GM18868 (cell line): ENCODE results near the gene HIVEP3.

Source experiments
- ATAC-seq: cut with Tn5 transposase; IDR thresholded peaks from one replicate; pipeline ENCODE4 v1.9.1; 2021; ENCODE audit warnings: mild to moderate bottlenecking, moderate library complexity; ENCODE audit not compliant: unreplicated experiment

The HIVEP3 gene

DNA sequence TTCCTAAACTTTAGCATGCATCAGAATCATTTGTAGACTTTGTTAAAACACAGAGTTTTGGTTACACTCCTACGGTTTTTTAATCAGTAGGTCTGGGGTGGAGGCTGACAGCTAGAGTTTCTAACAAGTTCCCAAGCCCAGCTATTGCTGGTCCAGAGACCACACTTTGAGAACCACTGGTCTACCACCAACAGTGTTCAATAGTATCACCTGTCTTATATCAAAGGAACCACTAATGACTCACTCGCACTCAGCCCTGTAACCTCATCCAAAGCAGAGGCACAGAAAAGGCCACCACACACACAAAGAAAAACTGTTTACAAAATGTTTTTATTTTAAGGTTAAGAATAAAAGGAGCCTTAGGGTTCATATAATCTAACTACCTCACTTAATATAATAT is 68.7 kb downstream of the HIVEP3 start:
- no peak for ATAC-seq

DNA sequence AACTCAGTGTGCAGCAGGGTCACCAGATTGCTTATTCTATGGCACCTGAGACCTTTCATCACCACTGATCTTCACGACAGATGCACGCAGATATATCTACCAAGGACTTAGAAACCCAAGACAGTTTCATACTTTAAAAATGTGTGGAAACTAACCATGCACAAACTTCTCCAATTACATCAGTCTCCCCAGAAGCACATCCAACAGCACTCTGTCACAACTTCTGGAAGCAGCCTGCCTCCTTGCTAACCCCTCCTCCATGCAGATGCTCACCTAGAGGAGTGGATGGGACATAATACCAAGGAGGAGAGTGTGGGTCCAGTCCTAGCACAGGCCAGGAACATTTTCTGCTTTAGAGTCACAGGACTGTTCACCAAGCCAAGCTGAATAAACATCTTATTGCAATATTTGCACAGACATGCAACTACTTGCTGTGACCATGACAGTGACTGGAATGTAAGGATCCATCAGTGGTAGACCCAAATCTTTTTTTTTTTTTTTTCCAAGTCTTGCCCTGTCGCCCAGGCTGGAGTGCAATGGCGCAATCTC is 69.4 kb downstream of the HIVEP3 start:
- no peak for ATAC-seq

GRCh38 chr1:41848216-41848952 is 70.3 kb downstream of the HIVEP3 start:
- ATAC-seq: no peak

DNA sequence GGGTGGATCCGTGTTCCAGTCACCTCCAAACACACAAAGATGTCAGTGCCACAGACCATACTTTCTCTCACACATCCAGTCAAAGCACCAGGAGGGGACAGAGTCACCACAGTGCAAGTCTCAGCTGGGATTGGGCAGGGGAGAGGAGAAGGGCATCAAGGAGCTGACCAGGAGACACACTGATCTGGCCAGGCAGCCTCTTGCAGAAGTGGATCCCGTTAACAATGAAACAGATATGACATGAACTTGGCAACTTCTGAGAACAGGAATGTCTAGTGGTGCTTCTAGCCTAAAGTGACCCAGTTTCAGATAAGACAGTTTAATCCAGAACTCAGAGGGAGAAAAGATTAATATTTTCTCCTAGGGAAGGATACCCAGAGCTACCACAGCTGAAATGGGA is 71.0 kb downstream of the HIVEP3 start:
- no peak for ATAC-seq

GRCh38 chr1:41846625-41847405 is 71.9 kb downstream of the HIVEP3 start:
- ATAC-seq: no peak

GRCh38 chr1:41844781-41845272 is 73.9 kb downstream of the HIVEP3 start:
- ATAC-seq: no peak

GRCh38 chr1:41844255-41844654 is 74.5 kb downstream of the HIVEP3 start:
- ATAC-seq: no peak

GRCh38 chr1:41842993-41843755 is 75.5 kb downstream of the HIVEP3 start:
- no peak for ATAC-seq

DNA sequence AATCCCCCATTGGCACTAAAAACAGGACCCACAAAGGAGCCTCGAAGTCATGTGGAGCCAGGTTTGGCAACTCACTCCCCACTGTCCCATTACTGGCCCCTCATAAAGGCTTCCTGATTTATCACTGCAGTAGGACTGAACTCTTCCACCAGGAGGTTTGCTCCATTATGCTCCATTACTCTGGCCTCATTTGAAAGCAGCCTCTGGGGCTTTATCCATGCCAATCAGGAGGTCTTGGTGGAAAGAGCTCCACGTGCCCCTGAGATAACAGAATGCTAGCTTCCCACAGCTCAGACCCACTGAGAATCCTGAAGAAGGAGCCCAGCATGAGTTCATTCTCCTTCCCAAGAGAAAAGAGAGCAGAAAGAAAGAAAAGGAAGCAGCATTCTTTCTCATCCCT is 76.4 kb downstream of the HIVEP3 start:
- ATAC-seq: no peak

DNA sequence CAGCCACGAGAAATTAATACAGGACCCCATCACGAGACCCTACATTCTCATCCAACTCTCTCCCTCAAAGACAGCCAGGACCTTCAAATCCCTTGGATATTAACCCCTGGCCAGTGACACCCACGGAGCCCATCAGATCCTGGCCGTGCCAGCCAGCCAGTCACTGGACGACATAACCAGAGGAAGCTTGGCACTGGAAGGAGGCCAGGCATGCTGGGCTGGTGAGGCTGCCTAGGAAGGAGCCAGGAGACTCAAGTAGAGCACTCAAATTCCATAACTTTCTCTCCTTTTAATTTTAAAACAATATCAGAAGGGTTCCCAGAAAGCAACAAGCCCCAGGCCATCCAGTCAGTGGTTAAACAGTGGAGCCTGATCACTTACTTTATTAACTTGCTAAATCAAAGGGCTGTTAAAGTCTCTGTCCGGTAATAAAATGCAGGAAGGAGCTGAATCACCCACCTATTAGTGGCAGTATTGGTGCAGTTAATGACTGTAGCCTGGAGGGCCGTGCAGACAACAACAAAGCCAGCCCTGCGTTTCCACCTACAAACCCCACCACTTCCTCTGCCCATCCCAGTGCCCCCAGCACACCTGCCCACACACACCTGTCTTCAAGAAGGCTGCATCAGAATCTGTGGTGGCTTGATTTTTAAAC is 78.0 kb downstream of the HIVEP3 start:
- ATAC-seq: no peak

- ATAC-seq: no peak
These were observed 80.5 kb downstream of the HIVEP3 start for GRCh38 chr1:41838266-41838665.

DNA sequence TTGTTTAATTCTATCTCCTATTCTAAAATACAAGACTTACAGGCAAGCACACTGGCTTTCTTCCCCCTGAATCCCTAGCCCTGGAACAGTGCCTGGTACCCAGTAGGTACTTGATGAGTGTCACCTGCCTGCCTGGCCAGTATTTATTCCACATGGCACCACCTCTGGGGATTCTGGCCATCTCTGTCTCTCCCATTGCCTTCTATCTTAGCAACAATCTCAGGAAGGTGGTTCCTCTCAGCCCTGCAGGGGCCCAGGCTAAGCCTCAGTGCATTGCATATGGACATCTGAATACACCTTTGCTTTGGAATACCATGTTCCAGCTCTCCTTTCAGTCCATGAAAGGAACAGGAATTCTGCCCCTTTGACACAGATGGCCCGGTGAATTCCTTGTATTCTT is 81.0 kb downstream of the HIVEP3 start:
- no peak for ATAC-seq

GRCh38 chr1:41835485-41835884 is 83.2 kb downstream of the HIVEP3 start:
- no peak for ATAC-seq

DNA sequence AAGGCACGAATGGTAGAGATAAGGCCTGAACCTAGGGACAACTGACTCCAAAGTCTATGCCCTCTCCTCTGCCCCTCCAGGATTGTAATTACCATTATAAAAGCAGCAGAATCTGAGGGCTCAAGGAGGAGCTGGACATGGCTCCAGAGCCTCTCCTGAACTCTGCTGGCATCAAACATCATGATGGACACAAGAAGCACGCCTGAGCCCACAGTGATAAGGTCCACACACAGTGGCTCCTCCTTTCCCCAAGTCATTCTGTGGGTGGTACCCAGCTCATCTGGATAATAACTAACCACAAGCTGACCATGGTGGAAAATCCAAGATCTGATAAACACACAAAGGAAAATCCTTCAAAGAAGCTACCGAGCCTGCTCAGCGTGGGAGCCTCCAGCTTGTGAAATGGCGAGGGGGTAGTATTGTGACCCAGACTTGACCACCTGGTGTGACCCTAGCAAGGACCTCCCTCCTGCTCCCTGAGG is 85.2 kb downstream of the HIVEP3 start:
- ATAC-seq: no peak

GRCh38 chr1:41830726-41831125 is 88.0 kb downstream of the HIVEP3 start:
- ATAC-seq: no peak

DNA sequence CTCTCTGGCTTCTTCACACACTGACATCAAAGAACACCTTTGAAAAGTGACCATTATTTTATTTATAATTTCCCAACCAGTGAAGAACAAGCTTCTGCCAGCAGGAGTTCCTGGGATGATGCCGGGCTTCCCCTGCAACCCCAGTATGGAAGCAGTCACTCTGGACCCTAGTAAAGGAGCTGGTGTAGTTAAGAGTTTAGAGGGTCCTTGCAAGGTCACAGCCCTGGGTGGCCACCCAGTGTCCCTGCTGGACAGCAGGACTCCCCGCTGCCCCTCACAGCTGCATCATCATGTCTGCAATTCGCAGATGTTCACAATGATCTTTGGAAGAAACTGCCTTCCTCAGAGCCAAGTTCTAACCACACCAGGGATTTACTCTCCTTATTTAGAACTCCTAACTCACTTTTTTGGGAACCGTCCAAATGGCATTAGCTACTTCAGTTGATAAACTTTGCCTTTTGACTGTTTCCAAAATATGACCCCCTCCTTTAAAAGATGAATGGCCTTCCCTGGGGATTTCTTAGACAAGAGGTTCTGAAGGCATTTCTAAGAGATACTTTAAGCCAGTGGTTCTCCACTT is 90.6 kb downstream of the HIVEP3 start:
- no peak for ATAC-seq

DNA sequence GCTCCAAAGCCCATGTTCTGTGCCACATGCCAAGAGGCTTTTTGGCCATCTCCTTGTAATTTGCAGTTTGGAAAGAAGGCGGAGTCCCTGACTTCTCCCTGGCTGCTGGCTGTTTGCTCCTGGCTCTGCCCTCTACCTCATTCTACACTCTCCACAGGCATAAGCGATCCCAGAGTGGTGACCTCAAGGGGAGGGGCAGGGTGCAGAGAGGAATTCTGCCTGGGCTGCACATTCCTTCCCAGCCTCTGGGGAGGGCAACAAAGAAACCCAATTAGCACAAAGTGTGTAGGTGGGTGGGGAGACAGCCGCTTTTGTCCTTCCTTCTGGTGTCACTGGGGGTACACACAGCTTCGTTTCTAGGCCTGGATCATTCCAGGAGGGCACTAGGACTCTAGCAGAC is 95.3 kb downstream of the HIVEP3 start:
- ATAC-seq: no peak

DNA sequence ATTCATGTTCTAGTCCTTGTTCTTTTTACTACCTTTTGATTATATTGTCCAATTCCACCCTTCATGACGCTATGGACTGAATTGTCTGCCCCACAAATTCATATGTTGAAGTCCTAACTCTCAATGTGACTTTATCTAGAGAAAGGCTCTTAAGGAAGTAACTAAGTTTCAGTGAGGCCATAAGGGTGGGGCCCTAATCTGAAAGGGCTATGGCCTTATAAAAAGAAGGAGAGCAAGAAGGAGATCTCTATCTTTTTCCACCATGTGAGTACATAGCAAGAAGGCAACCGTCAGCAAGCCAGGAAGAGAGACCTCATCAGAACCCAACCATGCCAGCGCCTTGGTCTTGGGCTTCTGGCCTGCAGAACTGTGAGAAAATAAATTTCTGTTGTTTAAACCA is 95.9 kb downstream of the HIVEP3 start:
- ATAC-seq: no peak

DNA sequence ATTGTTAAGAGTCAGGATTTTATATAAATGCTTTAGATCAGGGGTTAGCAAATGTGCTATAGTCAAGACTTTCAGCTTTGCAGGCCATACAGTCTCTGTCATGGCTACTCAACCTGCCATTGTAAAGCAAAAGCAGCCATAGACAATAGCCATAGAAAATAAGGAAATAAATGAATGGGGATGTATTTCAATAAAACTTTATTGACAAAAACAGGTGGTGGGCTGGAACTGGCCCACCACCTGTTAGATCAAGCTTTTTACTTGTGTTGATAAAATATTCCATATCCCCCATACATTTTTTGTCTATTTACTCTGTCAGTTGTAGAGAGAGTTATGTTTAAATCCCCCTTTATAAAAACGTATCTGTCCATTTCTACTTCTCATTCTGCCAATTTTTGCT is 98.9 kb downstream of the HIVEP3 start:
- ATAC-seq: no peak

- no peak for ATAC-seq
These were observed 99.7 kb downstream of the HIVEP3 start for GRCh38 chr1:41819069-41819468.
